Endothelial cell of umbilical vein (primary cell): Measurements from ENCODE around the gene PRPF31. TPM values are rescaled to one million over a fixed set of nuclear protein-coding genes. Genes with fewer than 3 reads are reported as not detected.

Experiments used
- BruUV-seq: library from RNA; stranded (reverse); fragments of 400-500 nt; replicated peaks from 2 replicates; lab custom pipeline; 2021; lab: Mats Ljungman, UMichigan
- CTCF ChIA-PET: fragments of 300-600, 350-600 bp; sonication (Branson Sonifier 250); formaldehyde crosslinking; loops from one replicate; lab custom pipeline; 2021; ENCODE audit warnings: antibody characterized with exemption, inconsistent platforms; lab: Charles Lee
- POLR2A ChIA-PET: fragments of 300-600, 350-600 bp; sonication (Branson Sonifier 250); formaldehyde crosslinking; loops from one replicate; lab custom pipeline; 2021; ENCODE audit warnings: antibody characterized with exemption, inconsistent platforms; lab: Charles Lee
- DNase-seq: peaks from one replicate; pipeline ENCODE4 v3.0.0-alpha.2; 2011; ENCODE audit warnings: low read depth, low spot score
- FAIRE-seq: peaks from 2 replicates; lab custom pipeline; 2011; peaks lifted over from hg19 to GRCh38; lab: Jason Lieb, UNC
- H2AFZ ChIP-seq: 2 replicates; pipeline ENCODE4 v1.6.0; 2012; ENCODE audit warnings: low read depth, low read length, control low read depth, inconsistent platforms
- H3K27ac ChIP-seq: 2 replicates; pipeline ENCODE4 v1.5.1; 2011; ENCODE audit warnings: low read depth, mild to moderate bottlenecking, control low read depth, low read length, moderate library complexity; ENCODE audit not compliant: insufficient read depth
- H3K27me3 ChIP-seq, 2 experiments: 2 replicates each; pipeline versions ENCODE4 v1.6.0 to v1.6.1; 2011; ENCODE audit warnings: low read length in 2 of 2, mixed read lengths in 1 of 2; ENCODE audit not compliant: control insufficient read depth in 2 of 2, insufficient read depth in 2 of 2
- H3K36me3 ChIP-seq, 2 experiments: 2 replicates in 1 of 2; 3 replicates in 1 of 2; pipeline ENCODE4 v1.5.1; 2011; ENCODE audit warnings: low read length in 2 of 2, mild to moderate bottlenecking in 1 of 2, moderate library complexity in 1 of 2; ENCODE audit not compliant: control insufficient read depth in 2 of 2, insufficient read depth in 2 of 2; ENCODE audit errors: extremely low read depth in 1 of 2
- H3K4me1 ChIP-seq: 3 replicates; pipeline ENCODE4 v1.5.1; 2011; ENCODE audit warnings: mild to moderate bottlenecking, low read length; ENCODE audit not compliant: control insufficient read depth, insufficient read depth; ENCODE audit errors: extremely low read depth
- H3K4me2 ChIP-seq: 2 replicates; pipeline ENCODE4 v1.6.1; 2011; ENCODE audit warnings: low read length, control low read depth, mixed read lengths; ENCODE audit not compliant: insufficient read depth
- H3K4me3 ChIP-seq, 3 experiments: fragments of 200-600 bp in 1 of 3; sonication (generic), shearing (Covaris generic) in 1 of 3; replicated peaks in 1 of 3; 2 replicates each; pipeline ENCODE4 v1.5.1; 2011 to 2016; ENCODE audit warnings: control low read depth in 3 of 3, low read length in 3 of 3, mild to moderate bottlenecking in 2 of 3, inconsistent platforms in 1 of 3, low read depth in 1 of 3, moderate library complexity in 1 of 3; ENCODE audit not compliant: insufficient read depth in 1 of 3
- H3K79me2 ChIP-seq: 2 replicates; pipeline ENCODE4 v1.6.0; 2012; ENCODE audit warnings: low read length, inconsistent platforms; ENCODE audit not compliant: control insufficient read depth, insufficient read depth
- H3K9ac ChIP-seq: replicated peaks from 2 replicates; pipeline ENCODE3; 2011; ENCODE audit warnings: low read length, control low read depth; ENCODE audit not compliant: insufficient read depth; ENCODE audit errors: extremely low read depth
- H3K9me1 ChIP-seq: replicated peaks from 3 replicates; pipeline ENCODE4 v1.6.0; 2011; ENCODE audit warnings: mild to moderate bottlenecking, low read length; ENCODE audit not compliant: control insufficient read depth, insufficient read depth; ENCODE audit errors: extremely low read depth
- H3K9me3 ChIP-seq: replicated peaks from 2 replicates; pipeline ENCODE4 v1.5.1; 2012; ENCODE audit warnings: low read length, inconsistent platforms; ENCODE audit not compliant: control insufficient read depth, insufficient read depth
- H4K20me1 ChIP-seq: replicated peaks from 2 replicates; pipeline ENCODE3; 2011; ENCODE audit warnings: mild to moderate bottlenecking, low read length; ENCODE audit not compliant: control insufficient read depth, insufficient read depth; ENCODE audit errors: extremely low read depth
- CTCF ChIP-seq, 2 donors: IDR thresholded peaks; 1 replicate in 1 of 2; 2 replicates in 1 of 2; pipeline ENCODE4 v1.5.1; 2011; ENCODE audit warnings: low read length in 2 of 2, mild to moderate bottlenecking in 2 of 2, moderate library complexity in 2 of 2, control low read depth in 1 of 2, inconsistent platforms in 1 of 2, low read depth in 1 of 2; ENCODE audit not compliant: insufficient read depth in 1 of 2; ENCODE audit errors: extremely low read depth in 1 of 2
- EZH2 ChIP-seq: IDR thresholded peaks from 2 replicates; pipeline ENCODE4 v1.6.1; 2012; ENCODE audit warnings: borderline replicate concordance, low read depth, mild to moderate bottlenecking, moderate library complexity, low read length, inconsistent platforms; ENCODE audit not compliant: severe bottlenecking
- FOS ChIP-seq: IDR thresholded peaks from 2 replicates; pipeline ENCODE4 v1.6.1; 2011; ENCODE audit warnings: mild to moderate bottlenecking, low read length, moderate library complexity, borderline replicate concordance; ENCODE audit not compliant: insufficient read depth
- GATA2 ChIP-seq: IDR thresholded peaks from 2 replicates; pipeline ENCODE4 v1.7.0; 2011; ENCODE audit warnings: low read depth, mild to moderate bottlenecking, moderate library complexity, mixed read lengths, low read length; ENCODE audit not compliant: insufficient read length, insufficient read depth
- JUN ChIP-seq: IDR thresholded peaks from 2 replicates; pipeline ENCODE4 v1.6.1; 2011; ENCODE audit warnings: borderline replicate concordance, low read depth; ENCODE audit not compliant: insufficient read length, insufficient read depth
- MAX ChIP-seq: IDR thresholded peaks from 2 replicates; pipeline ENCODE4 v1.6.1; 2011; ENCODE audit not compliant: insufficient read depth, insufficient read length
- MYC ChIP-seq: IDR thresholded peaks from one replicate; pipeline ENCODE4 v1.6.1; 2011; ENCODE audit warnings: mild to moderate bottlenecking, low read depth, low read length
- POLR2A ChIP-seq: IDR thresholded peaks from 2 replicates; pipeline ENCODE4 v1.6.1; 2012; ENCODE audit warnings: low read depth, mild to moderate bottlenecking, control low read depth, low read length
- POLR2AphosphoS5 ChIP-seq: IDR thresholded peaks from 2 replicates; pipeline ENCODE4 v1.6.1; 2012; ENCODE audit warnings: low read depth, mild to moderate bottlenecking, control low read depth, low read length, moderate library complexity; ENCODE audit not compliant: insufficient read depth
- dilution Hi-C: fragments of 300-500 bp; cut with MboI; formaldehyde crosslinking; loops from one replicate; pipeline ENCODE4 v1.15.0; 2019; ENCODE audit warnings: low sequenced_read_pairs; ENCODE audit not compliant: extremely low pct_ligation_motif_present
- intact Hi-C: fragments of 100-400 bp; cut with micrococcal nuclease; formaldehyde crosslinking; loops from one replicate; pipeline ENCODE4 v1.10.0; 2022
- polyA plus RNA-seq, 4 experiments: library from polyadenylated mRNA; depleted of rRNA in 3 of 4; stranded (reverse) in 3 of 4; unstranded in 1 of 4; fragments of >200 nt; gene quantifications; 2 replicates each; pipeline versions ENCODE4 v1.2.1 to v1.2.3, GENCODE V29; 2011 to 2012; ENCODE audit warnings: missing spikeins in 1 of 4
- total RNA-seq: library from RNA; stranded (reverse); gene quantifications from 2 replicates; pipeline ENCODE4 v1.2.3, GENCODE V29; 2021

Gene PRPF31
- total and polyA plus RNA-seq, 2 donors (not counting 3 experiments of a cell fraction or from before 2014, with no cell fraction given), result 76.2 to 101 TPM

DNA sequence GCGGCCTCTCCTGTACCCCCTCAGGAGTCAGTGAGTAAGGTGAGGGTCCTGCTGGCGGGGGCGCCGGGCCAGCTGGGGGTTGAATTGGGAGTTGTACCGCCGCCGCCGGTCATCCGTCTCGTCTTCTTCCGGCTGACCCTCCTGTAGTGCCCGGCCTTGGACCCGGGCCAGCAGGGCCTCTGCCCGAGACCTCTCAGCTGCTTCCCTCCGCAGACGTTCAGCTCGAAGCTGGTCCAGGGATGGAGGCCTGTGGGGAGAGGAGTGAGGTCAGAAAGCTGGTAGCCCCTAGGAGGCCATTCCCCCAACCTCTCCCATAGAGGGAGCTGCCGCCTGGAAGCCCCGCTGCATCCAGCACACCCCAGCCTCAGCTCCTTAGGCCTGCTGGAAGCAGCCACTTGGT is 40.1 kb downstream of the PRPF31 start:
- Histone ChIP-seq H3K4me1 (peaks cover 14% of the 10 kb centered on the region), H3K79me2 (peaks cover 4% of the 10 kb centered on the region), H2AFZ (no peak overlapping the region), H3K27me3 (no peaks in the 10 kb centered on the region), H3K36me3 (peaks cover 11 to 56% of the 10 kb centered on the region in 2 experiments), H3K4me3 (no peak overlapping the region), H3K9ac (no peak overlapping the region), H3K27ac (no peak overlapping the region), H3K9me1 (no peaks in the 10 kb centered on the region), H4K20me1 (no peaks in the 10 kb centered on the region), H3K9me3 (no peaks in the 10 kb centered on the region), H3K4me2 (no peak overlapping the region)
- FAIRE-seq, result no peak
- no peak for DNase-seq
- ChIA-PET POLR2A (no interaction called here), CTCF (no interaction called here)
- no peak for TF ChIP-seq EZH2
- no peak for TF ChIP-seq FOS
- TF ChIP-seq GATA2, result no peak
- TF ChIP-seq POLR2A, result no peak
- no peak for TF ChIP-seq MAX
- TF ChIP-seq CTCF (IDR thresholded peaks at IDR 0.05; ENCODE audit: extremely low read depth in 1 of 2, insufficient read depth in 1 of 2, low read depth in 1 of 2, low read length in 2 of 2), result no peak
- TF ChIP-seq POLR2AphosphoS5, result no peak
- TF ChIP-seq JUN, result no peak
- TF ChIP-seq MYC, result no peak
- dilution Hi-C loops, result no loop called here
- BruUV-seq, result no TSS peak
- intact Hi-C loops, result no loop called here
